Medulla oblongata (tissue), 1 donor: Measurements from ENCODE around the gene HOXB13.
A peak's percentile ranks its signal among the peaks of the same experiment; 100 is the strongest.

ENCODE experiments used
- DNase-seq: peaks from one replicate; pipeline ENCODE4 v3.0.0-alpha.2; 2015; ENCODE audit errors: extremely low spot score

HOXB13 gene

DNA sequence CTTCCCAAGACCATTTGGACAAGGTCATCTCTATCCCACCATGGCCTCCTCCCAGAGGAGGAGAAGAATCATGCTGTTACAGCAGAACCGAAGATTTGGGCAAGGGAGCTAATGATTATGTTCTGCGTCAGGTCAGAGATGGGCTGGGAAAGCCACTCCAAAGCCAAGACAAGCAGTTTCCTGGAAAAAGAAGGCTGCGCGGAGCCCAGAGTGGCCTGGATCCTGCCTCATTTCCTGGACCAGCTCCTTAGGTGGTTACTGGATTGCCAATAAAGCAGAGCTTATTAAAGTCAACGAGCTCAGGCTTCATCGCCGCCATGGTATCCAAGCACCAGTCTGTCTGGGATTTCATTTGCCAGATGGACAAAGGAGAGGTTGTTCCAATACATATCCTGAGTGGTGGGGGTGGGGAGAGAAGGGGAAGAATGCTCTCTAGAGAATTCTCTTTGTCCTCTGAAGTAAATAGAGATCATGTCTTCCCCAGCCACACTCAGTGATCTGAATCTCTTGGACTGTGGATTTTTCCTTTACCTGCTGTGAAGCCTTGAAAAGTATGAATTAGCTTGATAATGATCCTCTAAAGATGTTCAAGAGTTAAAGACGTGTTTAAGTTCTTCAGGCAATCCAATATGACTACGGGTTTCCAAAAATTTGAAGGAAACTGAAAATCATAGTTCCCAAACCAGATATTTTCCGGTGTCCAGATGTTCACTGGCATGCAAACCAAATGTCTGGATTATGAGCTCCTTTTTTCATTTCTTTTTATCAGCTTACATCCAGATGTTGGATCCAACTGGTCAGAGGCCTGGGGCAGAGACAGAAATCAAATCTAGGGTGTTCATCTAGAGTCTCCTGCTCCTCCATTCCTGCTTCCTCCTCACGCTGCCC lies 23.9 kb downstream of the HOXB13 start:
- no peak for DNase-seq

DNA sequence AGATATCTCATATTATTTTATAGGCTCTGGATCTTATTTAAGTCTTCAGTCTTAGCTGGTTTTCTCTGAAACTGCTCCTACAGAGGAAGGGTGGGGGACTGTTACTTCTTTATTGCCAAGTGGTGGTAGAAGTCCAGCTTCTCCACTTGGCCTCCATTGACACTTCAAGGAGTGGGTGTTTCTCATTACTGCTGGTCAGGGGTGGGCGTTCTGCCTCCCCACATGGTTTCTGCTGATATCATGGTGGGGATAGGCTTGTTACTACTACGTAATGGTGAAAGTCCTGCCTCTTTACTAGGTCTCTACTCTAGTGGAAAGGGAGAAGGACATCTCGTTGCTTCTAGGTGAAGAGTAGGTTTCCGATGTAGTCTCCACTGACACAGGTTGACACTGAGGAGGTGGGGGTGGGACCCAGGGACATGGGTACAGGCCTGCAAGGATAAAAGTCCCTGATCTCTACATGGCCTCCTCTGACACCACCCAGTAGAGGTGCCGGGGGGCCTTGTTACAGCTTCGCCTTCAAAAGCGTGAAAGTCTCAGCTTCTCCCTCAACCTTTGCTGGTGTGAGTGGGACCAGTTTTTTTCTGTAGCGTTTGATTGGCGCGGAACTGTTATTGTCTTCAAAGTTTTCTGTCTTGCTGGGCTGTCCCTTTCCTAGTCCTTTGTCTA lies 26.6 kb downstream of the HOXB13 start:
- no peak for DNase-seq

DNA sequence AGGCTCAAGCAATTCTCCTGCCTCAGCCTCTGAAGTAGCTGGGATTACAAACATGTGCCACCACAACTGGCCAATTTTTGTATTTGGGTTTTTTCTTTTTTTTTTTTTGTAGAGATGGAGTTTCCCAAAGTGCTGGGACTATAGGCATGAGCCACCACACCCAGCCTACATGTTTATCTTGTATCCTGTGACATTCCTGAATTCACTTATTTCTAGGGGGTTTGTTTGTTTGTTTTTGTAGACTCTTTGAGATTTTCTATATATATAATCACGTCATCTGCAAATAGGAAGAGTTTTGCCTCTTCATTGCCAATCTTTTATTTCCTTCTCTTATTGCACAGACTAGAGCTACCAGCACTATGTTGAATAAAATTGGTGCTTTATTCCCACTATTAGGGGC lies 35.4 kb downstream of the HOXB13 start:
- DNase-seq, result no peak

DNA sequence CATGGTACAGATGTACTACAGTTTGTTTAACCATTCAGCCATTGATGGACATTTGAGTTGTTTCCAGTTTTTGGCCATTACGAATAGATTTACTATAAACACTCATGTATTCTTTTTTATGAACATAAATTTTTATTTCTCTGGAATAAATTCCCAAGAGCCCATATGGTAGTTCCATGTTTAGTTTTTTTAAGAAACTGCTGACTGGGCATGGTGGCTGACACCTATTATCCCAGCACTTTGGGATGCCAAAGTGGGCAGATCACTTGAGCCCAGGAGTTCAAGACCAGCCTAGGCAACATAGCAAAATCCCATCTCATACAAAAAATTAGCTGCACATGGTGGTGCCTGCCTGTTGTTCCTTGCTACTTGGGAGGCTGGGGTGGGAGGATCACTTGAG lies 36.5 kb downstream of the HOXB13 start:
- no peak for DNase-seq

DNA sequence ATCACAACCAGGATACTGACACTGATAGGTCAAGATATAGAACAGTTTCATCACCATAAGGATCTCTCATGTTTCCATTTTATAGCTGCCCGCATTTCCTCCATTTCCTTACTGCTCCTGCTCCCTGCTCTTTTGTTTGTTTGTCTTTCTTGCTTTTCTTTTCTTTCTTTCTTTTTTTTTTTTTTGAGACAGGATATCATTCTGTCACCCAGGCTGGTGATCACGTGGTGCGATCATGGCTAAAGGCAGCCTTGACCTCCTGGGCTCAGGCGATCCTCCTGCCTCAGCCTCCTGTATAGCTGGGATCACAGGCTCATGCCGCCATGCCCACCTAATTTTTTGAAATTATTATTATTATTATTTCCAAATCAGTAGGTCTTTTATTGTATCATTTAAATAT lies 37.9 kb downstream of the HOXB13 start:
- no peak for DNase-seq

DNA sequence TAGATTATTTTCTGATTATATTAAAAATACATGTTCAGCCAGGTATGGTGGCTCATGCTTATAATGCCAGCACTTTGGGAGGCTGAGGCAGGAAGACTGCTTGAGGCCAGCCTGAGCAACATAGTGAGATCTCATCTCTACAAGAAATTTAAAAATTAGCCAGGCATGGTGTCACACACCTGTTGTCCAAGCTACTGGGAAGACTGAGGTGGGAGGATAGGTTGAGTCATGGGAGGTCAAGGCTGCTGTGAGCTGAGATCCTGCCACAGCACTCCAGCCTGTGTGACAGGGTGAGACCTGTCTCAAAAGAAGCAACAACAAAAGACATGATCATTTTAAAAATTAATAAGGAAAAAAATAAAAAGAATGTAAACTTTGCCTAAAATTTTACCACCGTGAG lies 46.9 kb downstream of the HOXB13 start:
- no peak for DNase-seq

DNA sequence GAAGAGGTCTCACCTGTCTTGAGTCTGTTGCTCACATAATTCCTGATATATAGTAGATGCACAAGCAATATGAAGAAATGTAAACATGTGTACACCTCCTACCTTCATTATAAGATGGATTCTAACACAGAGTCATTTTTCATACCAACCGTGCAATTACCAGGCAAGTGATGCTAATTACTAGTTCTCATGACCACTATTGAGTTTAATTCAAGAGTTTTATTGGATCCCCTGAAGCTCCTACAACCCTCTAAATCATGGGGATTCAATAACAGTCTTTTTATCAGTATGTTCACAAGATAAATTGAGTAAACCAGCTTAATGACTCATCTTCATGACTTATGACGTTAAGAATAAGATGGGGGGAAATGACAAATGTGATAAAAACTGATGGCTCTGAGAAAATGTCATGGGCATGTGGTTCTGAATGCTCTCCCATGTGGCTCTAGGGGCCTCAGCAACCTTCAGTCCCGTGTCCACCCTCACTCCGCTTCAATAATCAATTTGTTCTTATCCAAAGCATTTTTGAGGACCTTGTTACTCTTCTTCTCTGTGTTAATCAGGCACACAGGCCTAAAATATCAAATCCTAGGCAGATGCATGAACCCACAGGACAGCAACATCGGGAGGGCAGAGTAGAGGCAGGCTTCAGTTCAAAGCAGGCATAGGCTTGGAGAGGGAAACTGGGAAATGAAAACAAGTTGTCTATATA lies 49.0 kb downstream of the HOXB13 start:
- no peak for DNase-seq

DNA sequence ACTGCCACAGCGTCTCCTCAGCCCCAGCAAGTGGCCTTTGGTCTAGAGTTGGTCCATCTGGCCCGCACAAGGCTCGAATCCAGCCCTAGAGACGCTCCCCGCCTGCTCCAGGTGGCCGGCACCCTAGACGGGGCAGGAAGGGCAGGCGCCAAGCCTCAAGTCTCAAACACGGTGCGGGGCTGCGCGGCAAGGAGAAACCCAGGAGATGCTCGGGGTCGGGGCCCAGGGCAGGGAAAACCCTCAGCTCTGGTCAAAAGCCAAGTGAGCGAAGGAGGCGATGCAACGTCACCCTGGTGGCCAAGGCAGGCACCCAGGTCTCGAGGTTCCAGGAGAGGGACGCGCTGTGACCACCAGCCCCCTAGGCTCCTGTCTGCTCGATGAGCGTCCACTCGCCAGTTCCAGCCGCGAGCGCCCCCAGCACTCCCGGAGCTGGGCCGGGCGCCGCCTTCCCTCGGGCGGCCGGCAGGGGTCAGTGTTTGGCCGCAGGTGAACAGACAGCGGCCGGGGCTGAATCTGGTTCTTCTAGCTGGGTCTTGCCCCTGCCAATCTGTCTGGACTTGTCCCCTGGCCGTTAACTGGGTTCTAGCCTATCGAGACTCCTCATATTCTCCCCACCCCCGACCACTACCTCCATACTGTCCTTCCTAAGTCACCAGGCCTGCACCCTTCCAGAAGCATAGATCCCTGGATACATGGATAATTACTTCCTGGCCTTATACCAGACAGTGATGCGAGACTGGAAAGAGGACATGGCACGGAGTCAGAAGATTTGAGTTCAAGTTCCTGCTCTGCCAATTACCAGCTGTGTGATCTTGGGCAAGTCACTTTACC lies 50.2 kb downstream of the HOXB13 start:
- peak; percentile 56 for DNase-seq

DNA sequence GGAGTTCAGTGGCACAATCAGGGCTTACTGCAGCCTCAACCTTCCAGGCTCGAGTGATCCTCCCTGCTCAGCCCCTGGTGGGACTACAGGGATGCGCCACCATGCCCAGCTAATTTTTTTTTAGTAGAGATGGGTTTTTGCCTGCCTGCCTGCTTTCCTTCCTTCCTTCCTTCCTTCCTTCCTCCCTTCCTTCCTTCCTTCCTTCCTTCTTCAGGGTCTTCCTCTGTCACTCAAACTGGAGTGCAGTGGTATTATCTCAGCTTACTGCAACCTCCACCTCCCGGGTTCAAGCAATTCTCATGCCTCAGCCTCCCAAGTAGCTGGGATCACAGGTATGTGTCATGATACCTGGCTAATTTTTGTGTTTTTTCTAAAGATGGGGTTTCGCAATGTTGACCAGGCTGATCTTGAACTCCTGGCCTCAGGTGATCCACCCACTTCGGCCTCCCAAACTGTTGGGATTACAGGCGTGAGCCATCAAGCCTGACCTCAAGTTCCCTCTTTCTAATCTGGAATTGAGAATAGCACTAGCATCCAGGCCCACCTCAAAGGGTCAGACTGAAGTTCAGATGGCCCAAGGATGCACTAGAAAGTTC lies 51.5 kb downstream of the HOXB13 start:
- DNase-seq, result no peak
